H1 (cell line): ENCODE results near the gene TMEM209. TPM values are rescaled to one million over a fixed set of nuclear protein-coding genes. Genes with fewer than 3 reads are reported as not detected.

ENCODE experiments used
- CTCF ChIA-PET: fragments of 300-600 bp; sonication (Branson Sonifier 250); formaldehyde crosslinking; loops from one replicate; lab custom pipeline; 2021; ENCODE audit not compliant: partially characterized antibody; lab: Charles Lee
- POLR2A ChIA-PET: fragments of 300-600 bp; sonication (Branson Sonifier 250); formaldehyde crosslinking; loops from one replicate; lab custom pipeline; 2021; ENCODE audit warnings: inconsistent platforms; ENCODE audit not compliant: partially characterized antibody; lab: Charles Lee
- DNase-seq, 2 experiments: peaks; one replicate each; pipeline versions ENCODE4 v3.0.0 to v3.0.0-alpha.2; 2010 to 2022; ENCODE audit warnings: low spot score in 2 of 2, low read depth in 1 of 2, mixed read lengths in 1 of 2
- FAIRE-seq: peaks from 2 replicates; lab custom pipeline; 2011; peaks lifted over from hg19 to GRCh38; lab: Jason Lieb, UNC
- H2AFZ ChIP-seq: 2 replicates; pipeline ENCODE4 v1.8.1; 2012; ENCODE audit warnings: low read length, inconsistent platforms
- H2AK5ac ChIP-seq: 2 replicates; pipeline ENCODE4 v1.6.1; 2013; ENCODE audit warnings: low read depth, low read length
- H2BK120ac ChIP-seq: replicated peaks from 2 replicates; pipeline ENCODE3; 2013; ENCODE audit warnings: low read depth, low read length, inconsistent platforms
- H2BK12ac ChIP-seq: 2 replicates; pipeline ENCODE4 v1.6.1; 2013; ENCODE audit warnings: low read depth, low read length
- H2BK15ac ChIP-seq: 2 replicates; pipeline ENCODE4 v1.6.1; 2013; ENCODE audit warnings: low read length
- H2BK20ac ChIP-seq: 2 replicates; pipeline ENCODE4 v1.6.1; 2013; ENCODE audit warnings: low read length
- H2BK5ac ChIP-seq: 2 replicates; pipeline ENCODE4 v1.6.1; 2013; ENCODE audit warnings: low read depth, low read length
- H3K14ac ChIP-seq: 2 replicates; pipeline ENCODE4 v1.6.1; 2013; ENCODE audit warnings: inconsistent platforms; ENCODE audit not compliant: insufficient read length
- H3K18ac ChIP-seq: 2 replicates; pipeline ENCODE4 v1.6.1; 2013; ENCODE audit warnings: low read length; ENCODE audit errors: extremely low read depth
- H3K23ac ChIP-seq: 2 replicates; pipeline ENCODE4 v1.6.1; 2013; ENCODE audit warnings: inconsistent platforms; ENCODE audit not compliant: insufficient read length
- H3K23me2 ChIP-seq: 2 replicates; pipeline ENCODE4 v1.6.1; 2013; ENCODE audit warnings: low read depth, low read length
- H3K27ac ChIP-seq: 2 replicates; pipeline ENCODE4 v1.6.1; 2011; ENCODE audit warnings: low read depth, low read length, inconsistent platforms
- H3K27me3 ChIP-seq, 4 experiments: replicated peaks in 1 of 4; 1 replicate in 1 of 4; 2 replicates in 3 of 4; pipeline versions ENCODE4 v1.6.1 to v1.8.1; 2011 to 2013; ENCODE audit warnings: low read length in 3 of 4, mild to moderate bottlenecking in 3 of 4, inconsistent platforms in 2 of 4, mixed read lengths in 2 of 4, moderate library complexity in 1 of 4; ENCODE audit not compliant: control insufficient read depth in 3 of 4, insufficient read depth in 3 of 4; ENCODE audit errors: extremely low read depth in 1 of 4
- H3K36me3 ChIP-seq, 4 experiments: 2 replicates each; pipeline versions ENCODE4 v1.6.1 to v1.8.1; 2011 to 2013; ENCODE audit warnings: mild to moderate bottlenecking in 4 of 4, low read length in 3 of 4, moderate library complexity in 2 of 4, control low read depth in 1 of 4, inconsistent platforms in 1 of 4; ENCODE audit not compliant: insufficient read depth in 4 of 4, control insufficient read depth in 2 of 4
- H3K4ac ChIP-seq: replicated peaks from 2 replicates; pipeline ENCODE3; 2013; ENCODE audit warnings: low read length, low read depth, mixed read lengths, inconsistent platforms; ENCODE audit not compliant: insufficient read length
- H3K4me1 ChIP-seq, 4 experiments: replicated peaks in 1 of 4; 1 replicate in 1 of 4; 2 replicates in 3 of 4; pipeline versions ENCODE4 v1.6.1 to v1.8.1; 2011 to 2013; ENCODE audit warnings: low read length in 3 of 4, inconsistent platforms in 2 of 4, mixed read lengths in 1 of 4; ENCODE audit not compliant: insufficient read depth in 4 of 4, control insufficient read depth in 3 of 4
- H3K4me2 ChIP-seq, 2 experiments: 2 replicates each; pipeline versions ENCODE4 v1.6.1 to v1.8.1; 2011 to 2013; ENCODE audit warnings: low read depth in 2 of 2, low read length in 2 of 2, control low read depth in 1 of 2, inconsistent platforms in 1 of 2, mild to moderate bottlenecking in 1 of 2; ENCODE audit not compliant: insufficient read depth in 1 of 2
- H3K4me3 ChIP-seq, 4 experiments: fragments of 200-600, 300-600 bp in 1 of 4; sonication (generic), shearing (Covaris generic), sonication (Bioruptor Twin) in 1 of 4; 2 replicates each; pipeline versions ENCODE4 v1.5.1 to v1.8.1; 2011 to 2016; ENCODE audit warnings: low read length in 4 of 4, low read depth in 3 of 4, control low read depth in 2 of 4, inconsistent platforms in 2 of 4, mild to moderate bottlenecking in 2 of 4, mixed read lengths in 1 of 4, moderate library complexity in 1 of 4; ENCODE audit not compliant: insufficient read depth in 2 of 4; ENCODE audit errors: extremely low read depth in 1 of 4
- H3K56ac ChIP-seq: replicated peaks from 2 replicates; pipeline ENCODE3; 2013; ENCODE audit warnings: low read depth, mild to moderate bottlenecking, mixed read lengths, low read length, inconsistent platforms; ENCODE audit not compliant: insufficient read length
- H3K79me1 ChIP-seq: 2 replicates; pipeline ENCODE4 v1.6.1; 2013; ENCODE audit warnings: low read depth, low read length, control low read depth
- H3K79me2 ChIP-seq, 2 experiments: 2 replicates each; pipeline versions ENCODE4 v1.6.1 to v1.8.1; 2012 to 2013; ENCODE audit warnings: low read length in 2 of 2, mild to moderate bottlenecking in 2 of 2, inconsistent platforms in 1 of 2; ENCODE audit not compliant: insufficient read depth in 2 of 2, control insufficient read depth in 1 of 2
- H3K9ac ChIP-seq, 4 experiments: replicated peaks in 1 of 4; 1 replicate in 1 of 4; 2 replicates in 3 of 4; pipeline versions ENCODE4 v1.6.1 to v1.8.1; 2011 to 2013; ENCODE audit warnings: low read depth in 3 of 4, low read length in 3 of 4, control low read depth in 2 of 4, mild to moderate bottlenecking in 2 of 4, moderate library complexity in 2 of 4, inconsistent platforms in 1 of 4; ENCODE audit errors: extremely low read depth in 1 of 4
- H3K9me3 ChIP-seq, 2 experiments: 2 replicates each; pipeline versions ENCODE4 v1.6.1 to v1.8.1; 2012 to 2013; ENCODE audit warnings: mild to moderate bottlenecking in 2 of 2, moderate library complexity in 2 of 2, control low read depth in 1 of 2, inconsistent platforms in 1 of 2, low read depth in 1 of 2, low read length in 1 of 2, mixed read lengths in 1 of 2; ENCODE audit not compliant: insufficient read depth in 2 of 2
- H4K20me1 ChIP-seq, 2 experiments: replicated peaks in 1 of 2; 2 replicates each; pipeline versions ENCODE3 to v1.8.1; 2011 to 2013; ENCODE audit warnings: inconsistent platforms in 2 of 2, low read length in 2 of 2, mild to moderate bottlenecking in 1 of 2; ENCODE audit not compliant: insufficient read depth in 2 of 2, control insufficient read depth in 1 of 2
- H4K5ac ChIP-seq: 2 replicates; pipeline ENCODE4 v1.6.1; 2013; ENCODE audit warnings: low read length, low read depth, mixed read lengths, inconsistent platforms; ENCODE audit not compliant: insufficient read length
- H4K8ac ChIP-seq: 2 replicates; pipeline ENCODE4 v1.8.0; 2013; ENCODE audit warnings: mild to moderate bottlenecking, moderate library complexity, low read length, inconsistent platforms; ENCODE audit not compliant: insufficient read depth; ENCODE audit errors: extremely low read depth
- H4K91ac ChIP-seq: replicated peaks from 2 replicates; pipeline ENCODE3; 2013; ENCODE audit warnings: low read length, mixed read lengths, inconsistent platforms; ENCODE audit not compliant: insufficient read length
- ASH2L ChIP-seq: fragments of 200-600, 300-600 bp; sonication (generic); IDR thresholded peaks from one replicate; pipeline ENCODE4 v1.7.1; 2017; ENCODE audit warnings: low read length
- BACH1 ChIP-seq: IDR thresholded peaks from 2 replicates; pipeline ENCODE4 v1.6.1; 2012; ENCODE audit warnings: low read length, improper control_type of control experiment
- CBX8 ChIP-seq: fragments of 300-800, 300-1000 bp; sonication (generic); IDR thresholded peaks from 2 replicates; pipeline ENCODE4 v1.7.1; 2016; ENCODE audit warnings: low read depth, low read length, borderline replicate concordance
- CEBPB ChIP-seq: IDR thresholded peaks from 2 replicates; pipeline ENCODE4 v1.6.1; 2012; ENCODE audit warnings: low read depth, low read length
- CHD2 ChIP-seq: IDR thresholded peaks from 2 replicates; pipeline ENCODE4 v1.6.1; 2012; ENCODE audit warnings: low read length, improper control_type of control experiment
- CREB1 ChIP-seq: IDR thresholded peaks from 2 replicates; pipeline ENCODE4 v1.6.1; 2012; ENCODE audit warnings: inconsistent platforms
- JUN ChIP-seq: IDR thresholded peaks from 2 replicates; pipeline ENCODE4 v1.6.1; 2011; ENCODE audit warnings: low read depth, mild to moderate bottlenecking, improper control_type of control experiment, low read length
- RNF2 ChIP-seq: fragments of 200-900, 300-1000 bp; sonication (generic); IDR thresholded peaks from 2 replicates; pipeline ENCODE4 v1.7.1; 2016; ENCODE audit warnings: borderline replicate concordance, low read depth, mild to moderate bottlenecking, antibody characterized with exemption, low read length; ENCODE audit not compliant: poor library complexity, severe bottlenecking; ENCODE audit errors: missing control alignments
- SIN3A ChIP-seq, 2 experiments: IDR thresholded peaks in 1 of 2; conservative IDR thresholded peaks in 1 of 2; 2 replicates each; pipeline ENCODE4 v1.6.1; 2011 to 2012; ENCODE audit warnings: low read length in 2 of 2, improper control_type of control experiment in 1 of 2, low read depth in 1 of 2, mild to moderate bottlenecking in 1 of 2
- SRF ChIP-seq: IDR thresholded peaks from 2 replicates; pipeline ENCODE4 v1.6.1; 2011; ENCODE audit warnings: mild to moderate bottlenecking, low read depth, low read length, moderate library complexity
- TEAD4 ChIP-seq: IDR thresholded peaks from 2 replicates; pipeline ENCODE4 v1.6.1; 2012; ENCODE audit warnings: low read depth, low read length, inconsistent platforms, mixed read lengths
- ZNF274 ChIP-seq: IDR thresholded peaks from 2 replicates; pipeline ENCODE4 v1.7.0; 2012; ENCODE audit warnings: low read length, borderline replicate concordance; ENCODE audit errors: extremely low read depth
- WGBS, 2 experiments: shearing (Covaris generic) in 1 of 2; methylation state at CpG; one replicate each; pipeline versions ENCODE4 v1.1.6 to v1.1.7; 2013 to 2015; ENCODE audit warnings: low lambda C conversion rate in 2 of 2, mixed read lengths in 2 of 2, inconsistent platforms in 1 of 2, low coverage in 1 of 2, missing lambda C conversion rate in 1 of 2; ENCODE audit not compliant: insufficient replicate concordance in 2 of 2, insufficient coverage in 1 of 2, insufficient read length in 1 of 2; ENCODE audit errors: extremely low coverage in 1 of 2, missing lambda C conversion rate in 1 of 2; 5-methylcytosine and 5-hydroxymethylcytosine counted together
- polyA plus RNA-seq, 7 experiments: library from polyadenylated mRNA; depleted of rRNA in 3 of 7; stranded (reverse) in 5 of 7; unstranded in 2 of 7; fragments of >200 nt in 5 of 7; fragments of 200-250 nt in 2 of 7; gene quantifications; 1 replicate in 5 of 7; 2 replicates in 1 of 7; 4 replicates in 1 of 7; pipeline versions ENCODE4 v1.2.1 to v1.2.3, GENCODE V29; 2011 to 2013; ENCODE audit warnings: missing spikeins in 2 of 7, mixed read lengths in 2 of 7
- total RNA-seq: library from RNA; stranded (reverse); fragmentation: NEBNext Ultra II Directional; extraction: Animal tissue kit (Norgen Biotek cat#: 25700); gene quantifications from 2 replicates; pipeline ENCODE4 v1.2.1, GENCODE V29; 2021

The TMEM209 gene
- total and polyA plus RNA-seq, 2 of the 8 experiments (the other 6 are each of a cell fraction or from before 2014, with no cell fraction given), result 28.5 to 30.5 TPM

GRCh38 chr7:130152493-130153210 lies 52.6 kb downstream of the TMEM209 start:
- H3K4me1 ChIP-seq, result peaks cover 0 to 4% (median under 1%) of the 10 kb centered on the region in 4 experiments; a peak in 4 of 7 replicates
- 0 out of 2 replicates have a peak overlapping the region, but pooled peaks have one; percentile 65 for H2BK15ac ChIP-seq
- H2AK5ac ChIP-seq, result peak overlapping the region; percentile 97; the same call in 1 of the 2 replicates
- peak overlapping the region in 1 of 4 experiments; percentile 37; a peak in 2 of 7 replicates for H3K9ac ChIP-seq
- CTCF ChIA-PET, result interaction anchor here (0.7 to 2.5 kb wide), 6 partner anchors 10 to 654 kb away, joined by 3 to 13 read pairs (median 4); no protein-coding TSS in a partner anchor
- H3K36me3 ChIP-seq, result no peaks in the 10 kb centered on the region; a peak in 1 of 8 replicates
- peak overlapping the region; percentile 37 for H2BK5ac ChIP-seq
- H3K4me2 ChIP-seq, result no peak overlapping the region
- no peak for FAIRE-seq
- no peak overlapping the region for H4K5ac ChIP-seq
- H3K27me3 ChIP-seq, result no peaks in the 10 kb centered on the region; a peak in 1 of 7 replicates
- H4K91ac ChIP-seq, result peak overlapping the region; percentile 50
- H2AFZ ChIP-seq, result peak overlapping the region; percentile 36; the same call in 1 of the 2 replicates
- H2BK20ac ChIP-seq, result peak overlapping the region; percentile 24; the same call in 1 of the 2 replicates
- H3K18ac ChIP-seq, result no peak overlapping the region
- no peak overlapping the region for H2BK120ac ChIP-seq
- H4K8ac ChIP-seq, result no peak overlapping the region; the same call in none of the 2 replicates
- no peaks in the 10 kb centered on the region; a peak in 3 of 4 replicates for H3K9me3 ChIP-seq
- peaks cover 12% of the 10 kb centered on the region; the same call in 1 of the 2 replicates for H3K23me2 ChIP-seq
- no peak overlapping the region for H3K27ac ChIP-seq
- no peak for DNase-seq
- no peaks in the 10 kb centered on the region for H3K79me2 ChIP-seq
- no peak overlapping the region for H3K4me3 ChIP-seq
- H3K23ac ChIP-seq, result no peak overlapping the region
- H3K79me1 ChIP-seq, result no peaks in the 10 kb centered on the region
- POLR2A ChIA-PET, result interaction anchor here (1.6 to 2.6 kb wide), 2 partner anchors 10 to 13 kb away, joined by 6 to 17 read pairs; no protein-coding TSS in a partner anchor
- peak overlapping the region; percentile 100 for H3K56ac ChIP-seq
- H3K4ac ChIP-seq, result no peak overlapping the region
- H4K20me1 ChIP-seq, result peaks cover 0 to 11% of the 10 kb centered on the region in 2 experiments
- peak overlapping the region; percentile 45; the same call in 1 of the 2 replicates for H2BK12ac ChIP-seq
- no peak overlapping the region for H3K14ac ChIP-seq
- WGBS, 2 experiments, result 95% methylated on average over 17 of the region's 17 CpGs; no CpG with 5 or more reads in 1 of the 2 experiments
- no peak for TF ChIP-seq RNF2
- TF ChIP-seq BACH1, result no peak
- TF ChIP-seq TEAD4, result no peak
- no peak for TF ChIP-seq CEBPB
- TF ChIP-seq SIN3A (conservative IDR thresholded peaks at IDR 0.05 in 1 of 2, IDR thresholded peaks at IDR 0.05 in 1 of 2; ENCODE audit: low read depth in 1 of 2, low read length in 2 of 2), result no peak
- TF ChIP-seq CHD2, result no peak
- no peak for TF ChIP-seq ASH2L
- no peak for TF ChIP-seq CREB1
- TF ChIP-seq SRF, result no peak
- TF ChIP-seq JUN, result no peak
- TF ChIP-seq CBX8, result no peak
- TF ChIP-seq ZNF274, result no peak
